ENCODE data around the gene PROP1.

- TF ChIP-seq CTCF (IDR thresholded peaks at IDR 0.05) (no peak), POLR2A (IDR thresholded peaks at IDR 0.05) (no peak), POLR2AphosphoS5 (IDR thresholded peaks at IDR 0.05) (no peak)
Observed at GRCh38 chr5:177987326-177987725, 8.7 kb downstream of the PROP1 start.
